Measurements from ENCODE around the gene AGFG2. TPM values are rescaled to one million over a fixed set of nuclear protein-coding genes. Genes with fewer than 3 reads are reported as not detected.
A peak's percentile ranks its signal among the peaks of the same experiment; 100 is the strongest.

Gene AGFG2
- total and polyA plus RNA-seq, 2 of the 13 experiments (the other 11 are each of a cell fraction or from before 2014, with no cell fraction given): 125 to 132 TPM

DNA sequence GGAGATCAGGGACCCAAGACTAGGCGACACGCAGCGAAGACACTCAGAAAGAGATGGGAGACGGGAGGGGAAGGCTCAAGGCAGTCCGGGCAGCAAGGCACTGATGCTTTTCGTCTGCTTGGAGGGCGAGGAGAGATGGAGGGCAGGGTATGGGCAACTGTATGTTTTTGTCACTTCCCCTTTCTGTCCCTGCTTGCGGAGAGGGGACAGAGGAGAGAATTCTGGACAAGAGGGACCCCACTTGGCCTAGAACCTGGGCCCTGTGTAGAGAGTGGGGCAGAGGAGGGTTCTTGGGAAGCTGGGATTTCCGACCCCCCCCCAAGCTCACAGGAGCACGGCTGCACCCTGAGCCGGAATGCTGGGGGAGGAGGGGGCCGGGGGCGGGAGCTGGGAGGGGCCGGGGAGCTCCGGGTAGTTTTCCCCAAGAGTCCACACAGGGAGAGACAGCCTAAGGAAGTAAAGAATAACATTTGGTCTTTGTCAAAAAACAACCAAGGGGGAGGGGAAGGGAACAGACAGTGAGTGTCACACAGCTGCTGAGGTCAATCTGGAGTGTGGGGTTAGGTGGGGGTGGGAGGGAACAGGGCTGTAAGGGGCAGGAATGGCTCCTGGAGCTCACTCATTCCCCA is 45.2 kb downstream of the AGFG2 start (continued):
- TF ChIP-seq, protein P1, sequence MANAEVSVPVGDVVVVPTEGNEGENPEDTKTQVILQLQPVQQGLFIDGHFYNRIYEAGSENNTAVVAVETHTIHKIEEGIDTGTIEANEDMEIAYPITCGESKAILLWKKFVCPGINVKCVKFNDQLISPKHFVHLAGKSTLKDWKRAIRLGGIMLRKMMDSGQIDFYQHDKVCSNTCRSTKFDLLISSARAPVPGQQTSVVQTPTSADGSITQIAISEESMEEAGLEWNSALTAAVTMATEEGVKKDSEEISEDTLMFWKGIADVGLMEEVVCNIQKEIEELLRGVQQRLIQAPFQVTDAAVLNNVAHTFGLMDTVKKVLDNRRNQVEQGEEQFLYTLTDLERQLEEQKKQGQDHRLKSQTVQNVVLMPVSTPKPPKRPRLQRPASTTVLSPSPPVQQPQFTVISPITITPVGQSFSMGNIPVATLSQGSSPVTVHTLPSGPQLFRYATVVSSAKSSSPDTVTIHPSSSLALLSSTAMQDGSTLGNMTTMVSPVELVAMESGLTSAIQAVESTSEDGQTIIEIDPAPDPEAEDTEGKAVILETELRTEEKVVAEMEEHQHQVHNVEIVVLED (CRISPR knock-in tag; IDR thresholded peaks at IDR 0.05; ENCODE audit: borderline replicate concordance): no peak
- no peak for TF ChIP-seq ZSCAN22 (CRISPR knock-in tag; IDR thresholded peaks at IDR 0.05)
- TF ChIP-seq, protein P2, sequence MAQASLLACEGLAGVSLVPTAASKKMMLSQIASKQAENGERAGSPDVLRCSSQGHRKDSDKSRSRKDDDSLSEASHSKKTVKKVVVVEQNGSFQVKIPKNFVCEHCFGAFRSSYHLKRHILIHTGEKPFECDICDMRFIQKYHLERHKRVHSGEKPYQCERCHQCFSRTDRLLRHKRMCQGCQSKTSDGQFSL (CRISPR knock-in tag; IDR thresholded peaks at IDR 0.05): no peak
- TF ChIP-seq, protein P3, sequence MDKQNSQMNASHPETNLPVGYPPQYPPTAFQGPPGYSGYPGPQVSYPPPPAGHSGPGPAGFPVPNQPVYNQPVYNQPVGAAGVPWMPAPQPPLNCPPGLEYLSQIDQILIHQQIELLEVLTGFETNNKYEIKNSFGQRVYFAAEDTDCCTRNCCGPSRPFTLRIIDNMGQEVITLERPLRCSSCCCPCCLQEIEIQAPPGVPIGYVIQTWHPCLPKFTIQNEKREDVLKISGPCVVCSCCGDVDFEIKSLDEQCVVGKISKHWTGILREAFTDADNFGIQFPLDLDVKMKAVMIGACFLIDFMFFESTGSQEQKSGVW (CRISPR knock-in tag; IDR thresholded peaks at IDR 0.05; ENCODE audit: borderline replicate concordance): no peak

DNA sequence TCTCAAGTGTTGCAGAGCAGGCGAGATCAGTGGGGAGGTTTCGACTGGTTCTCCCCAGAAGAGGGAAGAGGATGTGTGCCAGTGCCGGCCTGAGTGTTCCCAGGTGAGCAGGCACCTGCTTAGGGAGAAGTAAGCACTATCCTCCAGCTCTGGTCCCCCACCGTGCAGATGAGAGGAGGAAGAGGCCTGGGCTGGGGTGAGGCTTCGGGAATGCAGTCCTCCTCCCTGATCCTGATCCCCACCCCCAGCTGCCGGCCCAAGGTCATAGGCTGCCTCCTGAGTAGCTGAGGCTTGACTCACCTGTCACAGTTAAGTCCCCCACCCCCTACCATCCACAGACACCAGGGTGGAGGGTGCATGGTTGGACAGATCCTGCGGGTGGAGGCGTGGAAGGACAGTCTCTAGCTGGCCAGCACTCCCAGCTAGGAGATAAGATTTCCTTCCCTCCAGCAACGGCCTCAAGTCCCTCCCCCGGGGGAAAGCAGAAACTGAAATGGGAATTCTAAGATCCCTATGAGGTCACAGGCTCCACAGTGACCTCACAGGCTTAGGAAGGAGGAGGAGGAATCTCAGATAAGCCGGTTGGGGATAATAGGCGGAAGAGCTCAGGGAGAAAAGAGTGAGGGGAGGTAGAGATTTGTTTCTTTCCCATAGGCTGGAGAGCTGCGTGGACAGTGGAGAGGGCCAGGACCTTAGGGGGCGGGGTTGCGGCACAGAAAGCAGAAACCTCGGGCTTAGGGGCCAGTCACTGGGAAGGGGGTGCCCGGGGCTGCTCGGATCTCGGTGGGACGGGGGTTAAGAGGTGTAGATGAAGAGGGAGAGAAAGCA is 45.9 kb downstream of the AGFG2 start:
- no peak for FAIRE-seq
- Histone ChIP-seq H4K20me1 (ENCODE audit: insufficient read depth, low read length) (peaks cover 8% of the 10 kb centered on the region; the same call in 1 of the 2 replicates), H3K27me3 (ENCODE audit: control insufficient read depth in 1 of 2, insufficient read depth in 2 of 2, low read length in 2 of 2) (no peaks in the 10 kb centered on the region; a peak in 1 of 5 replicates), H3K4me2 (ENCODE audit: low read depth, low read length) (peak overlapping the region; percentile 94), H3K9me3 (ENCODE audit: low read length) (no peaks in the 10 kb centered on the region), H3K4me1 (ENCODE audit: insufficient read depth, low read length) (peaks cover 42% of the 10 kb centered on the region), H3K36me3 (replicated peaks in 1 of 2; ENCODE audit: control insufficient read depth in 1 of 2, insufficient read depth in 2 of 2, low read length in 2 of 2) (peaks cover 8 to 18% of the 10 kb centered on the region in 2 experiments; a peak in 4 of 5 replicates), H2AFZ (ENCODE audit: low read length) (no peak overlapping the region), H3K79me2 (ENCODE audit: insufficient read depth, low read length) (peaks cover 6% of the 10 kb centered on the region), H3K4me3 (replicated peaks in 1 of 3; ENCODE audit: insufficient read depth in 1 of 3, low read depth in 2 of 3, low read length in 3 of 3) (peak overlapping the region; percentile 80 to 98 (median 86)), H3K27ac (ENCODE audit: extremely low read length, insufficient read depth, low read length) (peak overlapping the region; percentile 81), H3K9ac (ENCODE audit: insufficient read depth, low read depth, low read length) (peak overlapping the region; percentile 94)
- intact Hi-C loops (cut with micrococcal nuclease; ENCODE audit: unreplicated experiment) (no loop called here), in situ Hi-C loops (cut with HindIII; ENCODE audit: extremely low pct_ligation_motif_present, low pct_unique_long_range_greater_than_20kb) (no loop called here)
- WGBS (ENCODE audit: low lambda C conversion rate): 10% methylated on average over 14 of the region's 20 CpGs
- CTCF ChIA-PET (ENCODE audit: low intra/inter-chr PET ratio, low total read pairs): no interaction called here
- no peak for ATAC-seq
- DNase-seq (ENCODE audit: low spot score): peak; percentile 35
- POLR2A ChIA-PET: interaction anchor here (0.7 to 4.1 kb wide), 15 partner anchors 10 to 268 kb away, joined by 3 to 73 read pairs (median 11); partner anchors contain the start of genes MEPCE, MOSPD3, PCOLCE and POP7
- BruUV-seq (replicated peaks): TSS peak; percentile 54
- TF ChIP-seq PITX1 (CRISPR knock-in tag; IDR thresholded peaks at IDR 0.05) (0 out of 2 replicates have a peak, but pooled peaks have one; percentile 36), MATR3 (CRISPR knock-in tag; IDR thresholded peaks at IDR 0.05) (no peak), TEAD3 (CRISPR knock-in tag; optimal IDR thresholded peaks at IDR 0.05; ENCODE audit: borderline replicate concordance) (peak; percentile 18), FOXJ3 (CRISPR knock-in tag; IDR thresholded peaks at IDR 0.05; ENCODE audit: borderline replicate concordance) (no peak), MEF2D (CRISPR knock-in tag; IDR thresholded peaks at IDR 0.05) (no peak), ZBTB21 (CRISPR knock-in tag; IDR thresholded peaks at IDR 0.05) (peak; percentile 82), ZNF263 (CRISPR knock-in tag; IDR thresholded peaks at IDR 0.05) (peak; percentile 56; the same call in 1 of the 2 replicates), MAF1 (CRISPR knock-in tag; IDR thresholded peaks at IDR 0.05; ENCODE audit: borderline replicate concordance) (0 out of 2 replicates have a peak, but pooled peaks have one; percentile 1), SAP130 (CRISPR knock-in tag; IDR thresholded peaks at IDR 0.05; ENCODE audit: low read depth) (peak; percentile 49), HNRNPK (IDR thresholded peaks at IDR 0.05; ENCODE audit: low read depth, low read length, poor library complexity, severe bottlenecking) (no peak)
- TF ChIP-seq, protein P4, sequence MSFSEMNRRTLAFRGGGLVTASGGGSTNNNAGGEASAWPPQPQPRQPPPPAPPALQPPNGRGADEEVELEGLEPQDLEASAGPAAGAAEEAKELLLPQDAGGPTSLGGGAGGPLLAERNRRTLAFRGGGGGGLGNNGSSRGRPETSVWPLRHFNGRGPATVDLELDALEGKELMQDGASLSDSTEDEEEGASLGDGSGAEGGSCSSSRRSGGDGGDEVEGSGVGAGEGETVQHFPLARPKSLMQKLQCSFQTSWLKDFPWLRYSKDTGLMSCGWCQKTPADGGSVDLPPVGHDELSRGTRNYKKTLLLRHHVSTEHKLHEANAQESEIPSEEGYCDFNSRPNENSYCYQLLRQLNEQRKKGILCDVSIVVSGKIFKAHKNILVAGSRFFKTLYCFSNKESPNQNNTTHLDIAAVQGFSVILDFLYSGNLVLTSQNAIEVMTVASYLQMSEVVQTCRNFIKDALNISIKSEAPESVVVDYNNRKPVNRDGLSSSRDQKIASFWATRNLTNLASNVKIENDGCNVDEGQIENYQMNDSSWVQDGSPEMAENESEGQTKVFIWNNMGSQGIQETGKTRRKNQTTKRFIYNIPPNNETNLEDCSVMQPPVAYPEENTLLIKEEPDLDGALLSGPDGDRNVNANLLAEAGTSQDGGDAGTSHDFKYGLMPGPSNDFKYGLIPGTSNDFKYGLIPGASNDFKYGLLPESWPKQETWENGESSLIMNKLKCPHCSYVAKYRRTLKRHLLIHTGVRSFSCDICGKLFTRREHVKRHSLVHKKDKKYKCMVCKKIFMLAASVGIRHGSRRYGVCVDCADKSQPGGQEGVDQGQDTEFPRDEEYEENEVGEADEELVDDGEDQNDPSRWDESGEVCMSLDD (CRISPR knock-in tag; IDR thresholded peaks at IDR 0.05; ENCODE audit: borderline replicate concordance): 0 out of 2 replicates have a peak, but pooled peaks have one; percentile 3
